NCI-H2171 treated with DMSO at 0.1 percent for 48 hours (cell line): ENCODE results near the gene GSTM1.
"Not testable (repeated sequence)": the region's sequence is repeated elsewhere in the genome, so short reads cannot be mapped to it uniquely, and the experiment has no call there.

Experiments used
- DNase-seq: peaks from one replicate; lab custom pipeline; 2025; lab: John Stamatoyannopoulos, UW

GSTM1 gene

DNA sequence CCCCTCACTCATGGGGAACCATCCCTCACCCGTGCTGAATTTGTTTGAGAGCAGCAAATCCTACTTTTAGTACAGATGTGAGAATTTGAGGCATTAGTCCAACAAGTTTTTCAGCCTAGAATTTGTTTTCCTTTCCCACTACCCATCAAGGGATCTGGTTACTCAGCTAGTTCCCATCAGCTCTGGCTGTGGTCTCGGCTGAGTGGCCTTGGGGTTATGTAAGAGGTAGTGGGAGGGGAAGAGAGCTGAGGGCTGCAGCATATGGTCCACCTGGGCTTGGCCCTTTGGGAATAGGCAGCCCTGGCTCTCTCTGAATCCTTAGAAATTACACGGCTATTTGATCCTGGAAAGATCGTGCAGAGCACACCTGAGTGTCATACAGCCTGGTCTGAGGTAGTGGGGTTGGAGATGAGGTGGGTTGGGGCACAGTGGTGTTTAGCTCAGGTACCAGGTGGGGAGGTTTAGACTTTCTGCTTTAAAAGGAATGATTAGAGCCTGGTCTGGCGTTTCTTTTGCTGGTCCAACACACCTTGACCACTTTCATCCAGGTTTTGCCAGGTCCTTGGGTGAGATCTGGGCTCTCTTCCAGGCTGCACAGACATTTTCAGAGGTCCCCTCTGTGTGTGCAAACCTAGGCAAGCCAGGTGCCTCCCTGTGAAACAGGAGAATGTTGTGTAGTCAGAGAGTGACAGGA lies 27.5 kb upstream of the GSTM1 start:
- DNase-seq, result peak; percentile 98

DNA sequence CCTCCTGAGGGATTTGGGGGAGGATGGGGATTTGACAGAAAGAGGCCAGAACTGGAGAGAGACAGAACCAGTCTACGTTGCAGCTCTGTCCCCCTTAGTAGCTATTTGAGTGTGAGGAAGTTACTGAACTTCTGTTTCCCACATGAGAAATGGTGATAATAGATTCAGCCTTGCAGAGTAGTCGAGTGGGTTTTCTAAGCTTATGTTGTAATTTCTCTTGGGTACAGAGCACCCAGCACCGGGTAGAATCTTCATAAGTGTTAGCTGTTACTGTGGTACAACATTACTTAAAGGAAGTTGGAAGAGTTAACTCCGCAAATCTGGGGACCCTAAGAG lies 27.0 kb upstream of the GSTM1 start:
- DNase-seq, result not testable (repeated sequence)

DNA sequence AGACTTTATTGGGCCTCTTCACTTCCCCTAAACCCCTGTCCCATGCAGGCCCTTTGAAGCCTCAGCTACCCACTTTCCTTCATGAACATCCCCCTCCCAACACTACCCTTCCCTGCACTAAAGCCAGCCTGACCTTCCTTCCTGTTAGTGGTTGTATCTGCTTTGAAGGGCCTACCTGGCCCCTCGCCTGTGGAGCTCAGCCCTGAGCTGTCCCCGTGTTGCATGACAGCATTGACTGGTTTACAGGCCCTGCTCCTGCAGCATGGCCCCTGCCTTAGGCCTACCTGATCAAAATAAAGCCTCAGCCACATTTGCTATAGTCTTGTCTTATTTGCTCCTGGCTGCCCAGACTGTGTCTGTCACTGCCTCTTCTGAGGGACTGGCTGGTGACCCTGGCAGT lies 26.2 kb upstream of the GSTM1 start:
- DNase-seq, result no peak

DNA sequence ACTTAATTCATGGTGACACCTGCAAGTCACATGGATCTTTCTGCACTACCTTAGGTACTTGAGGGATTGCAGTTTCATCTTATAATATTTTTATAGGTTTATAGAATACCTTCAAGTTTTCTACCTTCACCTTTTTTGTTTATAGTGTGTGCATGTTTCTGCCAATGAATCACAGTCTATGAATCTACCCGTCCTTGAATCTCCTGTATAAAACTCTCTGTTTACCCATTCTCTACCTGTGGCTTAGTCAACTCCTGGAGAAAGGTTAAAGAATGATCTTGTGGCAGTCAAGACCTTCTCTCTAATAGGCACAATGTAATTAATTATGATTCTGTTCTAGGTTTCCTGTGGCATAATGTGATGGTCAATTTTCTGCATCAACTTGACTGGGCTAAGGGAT lies 22.9 kb upstream of the GSTM1 start:
- no peak for DNase-seq

DNA sequence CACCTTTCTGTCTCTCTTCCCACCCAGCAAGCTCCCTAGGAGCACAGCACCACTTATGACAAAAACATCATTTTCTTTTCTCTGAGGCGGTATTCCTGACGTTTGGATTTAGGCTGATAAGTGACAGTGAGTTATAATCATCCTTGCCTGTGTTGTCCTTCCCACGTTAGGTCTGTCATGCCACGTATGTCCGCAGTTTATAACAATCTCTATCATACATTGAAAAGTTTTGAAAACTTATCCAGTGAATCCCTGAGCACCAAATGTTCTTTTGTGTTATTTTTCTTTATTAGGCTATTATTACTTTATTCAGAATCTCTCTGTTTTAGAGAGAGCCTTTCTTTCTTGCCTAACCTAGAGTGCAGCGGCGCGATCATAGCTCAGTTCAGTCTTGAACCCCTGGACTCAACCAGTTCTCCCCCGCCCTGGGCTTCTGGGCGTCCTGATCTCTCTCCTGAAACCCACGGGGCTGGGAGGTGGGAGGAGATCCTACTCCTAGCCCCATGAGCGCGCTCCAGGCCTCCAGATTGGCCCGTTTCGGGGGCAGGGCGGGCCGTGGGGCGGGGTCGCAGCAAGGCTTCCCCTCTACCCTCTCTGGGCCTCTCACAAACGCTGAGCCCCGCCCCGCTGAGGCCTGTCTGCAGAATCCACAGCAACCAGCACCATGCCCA lies 20.0 kb upstream of the GSTM1 start, which contains the start of gene GSTM2:
Gene GSTM2, plus strand, starts transcription at position 606 of the 671 bp plus-strand sequence. Its CDS starts 59 bp downstream, at position 665.
- peak; percentile 81 for DNase-seq

DNA sequence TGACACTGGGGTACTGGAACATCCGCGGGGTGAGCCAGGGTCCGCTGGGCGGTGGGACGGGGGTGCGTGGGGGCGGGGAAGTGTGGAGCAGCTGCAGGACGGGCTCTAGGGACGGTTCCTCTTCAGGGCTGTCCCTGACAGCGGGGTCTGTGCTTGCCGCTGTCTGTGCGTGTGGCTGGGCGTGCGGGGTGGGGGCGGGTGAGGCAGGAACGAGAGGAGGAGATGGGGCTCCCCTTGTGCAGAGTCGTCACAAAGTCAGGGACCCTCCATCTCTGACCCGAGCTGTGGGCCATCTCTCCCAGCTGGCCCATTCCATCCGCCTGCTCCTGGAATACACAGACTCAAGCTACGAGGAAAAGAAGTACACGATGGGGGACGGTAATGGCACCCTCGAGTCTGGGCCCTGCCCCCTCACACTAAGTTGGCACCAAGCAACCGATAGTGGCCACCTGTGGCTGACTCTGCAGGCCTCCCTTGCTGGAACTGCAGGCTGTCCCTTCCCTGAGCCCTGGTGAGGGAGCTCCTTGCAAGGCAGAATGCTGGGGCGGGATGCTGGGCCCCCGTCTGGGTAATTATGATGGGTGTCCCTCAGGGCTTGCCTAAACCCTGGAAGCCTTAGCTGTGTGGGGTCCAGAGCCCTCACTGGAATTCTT lies 19.4 kb upstream of the GSTM1 start:
- no peak for DNase-seq

DNA sequence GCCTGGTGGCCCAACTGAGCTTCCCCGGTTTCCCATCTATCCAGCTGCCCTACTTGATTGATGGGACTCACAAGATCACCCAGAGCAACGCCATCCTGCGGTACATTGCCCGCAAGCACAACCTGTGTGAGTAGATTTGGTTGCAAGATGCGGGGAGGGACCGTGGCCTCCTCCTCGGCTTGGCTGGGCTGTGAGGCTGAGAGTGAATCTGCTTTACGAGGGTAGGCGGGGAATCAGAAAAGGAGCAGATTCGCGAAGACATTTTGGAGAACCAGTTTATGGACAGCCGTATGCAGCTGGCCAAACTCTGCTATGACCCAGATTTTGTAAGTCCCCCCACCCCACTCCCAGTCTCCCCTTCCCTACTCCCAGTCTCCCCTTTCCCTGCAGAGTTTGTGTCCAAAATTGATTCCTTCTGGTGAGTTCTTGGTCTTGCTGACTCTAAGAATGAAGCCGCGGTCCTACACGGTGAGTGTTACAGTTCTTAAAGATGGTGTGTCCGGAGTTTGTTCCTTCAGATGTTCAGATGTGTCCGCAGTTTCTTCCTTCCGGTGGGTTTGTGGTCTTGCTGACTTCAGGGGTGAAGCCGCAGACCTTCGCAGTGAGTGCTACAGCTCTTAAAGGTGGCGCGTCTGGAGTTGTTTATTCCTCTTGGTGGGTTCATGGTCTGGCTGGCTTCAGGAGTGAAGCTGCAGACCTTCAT lies 18.2 kb upstream of the GSTM1 start:
- no peak for DNase-seq

DNA sequence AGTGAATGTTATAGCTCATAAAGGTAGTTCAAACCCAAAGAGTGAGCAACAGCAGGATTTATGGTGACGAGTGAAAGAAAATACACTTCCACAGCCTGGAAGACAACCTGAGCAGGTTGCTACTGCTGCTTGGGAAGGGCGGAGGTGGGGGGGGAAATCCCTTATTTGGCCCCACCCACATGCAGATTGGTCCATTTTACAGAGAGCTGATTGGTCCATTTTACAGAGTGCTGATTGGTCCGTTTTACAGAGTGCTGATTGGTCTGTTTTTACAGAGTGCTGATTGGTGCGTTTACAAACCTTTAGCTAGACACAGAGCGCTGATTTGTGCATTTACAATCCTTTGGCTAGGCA lies 17.7 kb upstream of the GSTM1 start:
- not testable (repeated sequence) for DNase-seq

DNA sequence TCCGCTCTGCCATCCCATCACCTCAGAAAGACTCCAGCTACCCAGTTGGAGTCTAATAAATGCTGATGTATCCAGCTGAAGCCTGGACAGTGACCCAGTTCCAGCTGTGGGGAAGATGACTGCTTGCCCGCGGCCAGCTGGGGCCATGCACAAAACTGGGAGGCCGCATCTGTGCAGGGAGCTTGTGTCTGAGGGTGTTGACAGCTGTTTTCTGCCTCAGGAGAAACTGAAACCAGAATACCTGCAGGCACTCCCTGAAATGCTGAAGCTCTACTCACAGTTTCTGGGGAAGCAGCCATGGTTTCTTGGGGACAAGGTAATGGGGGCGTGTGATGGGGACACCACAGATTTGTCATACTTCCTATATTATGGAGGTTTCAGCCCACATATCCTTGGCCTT lies 16.6 kb upstream of the GSTM1 start:
- DNase-seq, result peak; percentile 18

DNA sequence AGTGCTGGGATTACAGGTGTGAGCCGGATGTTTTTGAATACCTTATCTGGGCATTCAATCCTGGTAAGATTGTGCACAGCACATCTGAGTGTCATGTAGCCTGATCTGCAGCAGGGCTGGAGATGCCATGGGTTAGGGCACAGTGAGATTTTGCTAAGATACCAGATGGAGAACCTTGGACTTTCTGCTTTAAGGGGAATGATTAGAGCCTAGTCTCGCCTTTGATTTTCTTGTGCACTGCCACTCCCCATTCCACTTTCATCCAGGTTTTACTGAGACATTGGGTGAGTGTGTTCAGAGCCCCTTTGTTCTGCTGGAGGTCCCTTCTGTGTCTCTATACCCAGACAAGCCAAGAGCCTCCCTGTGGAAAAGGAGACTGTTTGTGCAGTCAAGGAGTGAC lies 13.8 kb upstream of the GSTM1 start:
- DNase-seq, result not testable (repeated sequence)

DNA sequence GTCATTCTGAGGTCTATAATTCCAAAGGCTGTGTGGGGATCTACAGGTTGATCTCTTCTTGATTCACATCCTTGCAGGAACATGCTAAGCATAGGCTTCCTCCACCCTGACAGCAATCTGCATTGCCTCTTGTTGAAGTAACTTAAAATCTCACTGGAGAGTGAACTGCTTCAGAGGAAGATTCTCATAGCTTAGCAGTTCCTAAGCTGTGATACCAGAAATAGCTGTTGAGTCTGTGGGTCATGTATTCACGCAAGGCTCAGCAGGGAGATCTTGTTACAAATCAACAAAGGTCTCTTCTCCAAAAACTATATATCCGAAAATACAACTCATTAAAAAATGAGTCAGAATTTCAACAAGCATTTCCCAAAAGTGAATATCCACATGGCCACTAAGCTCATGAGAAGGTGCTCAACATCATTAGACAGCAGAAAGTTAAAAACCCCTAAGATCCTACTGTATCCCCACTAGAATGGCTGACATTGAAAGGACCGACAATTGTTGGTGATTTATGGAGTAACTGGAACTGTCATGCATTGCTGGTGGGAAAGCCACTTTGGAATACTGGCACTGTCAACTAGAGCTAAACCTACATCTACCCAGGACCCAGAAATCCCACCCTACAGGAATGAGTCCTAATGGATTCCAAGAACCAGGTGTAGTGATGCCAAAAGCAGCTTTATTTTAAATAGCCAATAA lies 10.8 kb upstream of the GSTM1 start:
- not testable (repeated sequence) for DNase-seq

DNA sequence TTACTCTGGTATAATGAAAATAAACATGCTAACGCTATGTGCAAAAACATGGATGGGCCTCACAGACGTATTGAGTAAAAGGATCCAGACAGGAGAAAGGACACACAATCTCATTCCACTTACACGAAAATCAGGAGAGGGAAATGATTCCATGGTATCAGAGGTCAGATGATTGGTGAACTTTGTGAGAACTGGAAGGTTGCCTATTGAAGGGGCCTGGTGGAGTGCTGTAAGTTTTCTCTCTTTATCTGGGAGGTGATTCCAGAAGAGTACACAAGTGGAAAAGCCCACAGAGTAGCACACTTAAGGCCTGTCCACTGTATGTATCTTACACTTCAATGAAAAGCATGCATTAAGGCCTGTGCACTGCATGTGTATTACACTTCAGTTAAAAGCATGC lies 10.2 kb upstream of the GSTM1 start:
- no peak for DNase-seq

DNA sequence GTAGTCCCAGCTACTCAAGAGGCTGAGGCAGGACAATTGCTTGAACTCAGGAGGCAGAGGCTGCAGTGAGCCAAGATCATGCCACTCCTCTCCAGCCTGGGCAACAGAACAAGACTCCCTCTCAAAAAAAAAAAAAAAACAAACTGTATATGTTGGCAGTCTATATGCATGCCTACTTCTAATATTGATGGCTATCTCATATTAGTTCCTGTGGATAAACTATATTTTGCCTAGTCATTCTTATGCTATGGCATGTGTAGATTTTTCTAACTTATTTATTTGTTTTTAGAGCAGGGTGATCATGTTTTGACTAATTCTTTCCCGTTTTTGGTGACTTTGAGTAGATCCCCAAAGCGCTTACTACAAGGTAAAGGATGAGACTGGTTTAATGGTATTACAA lies 9.0 kb upstream of the GSTM1 start:
- not testable (repeated sequence) for DNase-seq

DNA sequence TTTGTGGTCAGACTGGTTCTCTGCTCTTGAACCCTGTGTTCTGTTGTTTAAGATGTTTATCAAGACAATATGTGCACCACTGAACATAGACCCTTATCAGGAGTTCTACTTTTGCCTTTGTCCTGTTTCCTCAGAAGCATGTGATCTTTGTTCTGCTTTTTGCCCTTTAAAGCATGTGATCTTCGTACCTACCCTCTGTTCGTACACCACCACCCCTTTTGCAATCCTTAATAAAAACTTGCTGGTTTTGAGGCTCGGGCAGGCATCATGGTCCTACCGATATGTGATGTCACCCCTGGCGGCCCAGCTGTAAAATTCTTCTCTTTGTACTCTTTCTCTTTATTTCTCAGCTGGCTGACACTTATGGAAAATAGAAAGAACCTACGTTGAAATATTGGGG lies 2.8 kb upstream of the GSTM1 start:
- not testable (repeated sequence) for DNase-seq

DNA sequence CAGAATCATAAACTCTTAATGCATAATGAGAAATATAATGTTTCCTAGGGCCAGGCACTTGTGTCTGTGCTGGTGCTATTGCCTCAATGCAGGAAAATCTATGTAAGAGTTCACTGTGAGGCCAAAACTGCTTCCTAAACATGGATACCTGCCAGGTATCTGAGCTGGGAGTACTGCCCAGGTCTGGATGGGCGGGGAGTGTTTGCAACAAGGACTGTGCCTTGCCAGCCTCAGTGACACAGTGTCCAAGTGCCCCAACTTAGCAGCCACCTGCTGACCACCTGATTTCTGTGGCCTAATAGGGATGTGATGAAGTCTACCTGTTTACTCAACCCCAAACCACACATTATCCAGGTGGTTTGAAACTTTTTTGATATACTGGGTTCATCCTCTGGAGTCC lies 2.2 kb upstream of the GSTM1 start:
- DNase-seq, result not testable (repeated sequence)

DNA sequence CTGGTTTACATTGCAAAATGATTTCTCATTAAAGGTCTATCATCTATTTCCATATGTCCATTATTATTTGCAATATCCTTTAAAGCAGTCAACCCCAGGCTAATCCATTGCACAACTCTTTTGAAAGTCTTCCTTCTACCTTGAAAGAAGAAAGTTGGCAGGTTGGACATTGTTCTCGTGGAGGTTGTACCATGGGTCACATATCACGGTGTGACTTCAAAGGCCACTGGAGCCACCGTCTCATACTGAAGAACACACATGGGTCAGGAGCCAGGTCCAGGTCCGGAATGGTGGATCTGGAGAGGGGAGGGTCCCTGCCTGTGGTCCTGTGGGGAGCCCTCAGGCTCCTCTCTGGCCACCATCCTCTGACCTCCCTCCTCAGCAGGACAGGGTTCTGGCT lies 1.7 kb upstream of the GSTM1 start:
- DNase-seq, result not testable (repeated sequence)

DNA sequence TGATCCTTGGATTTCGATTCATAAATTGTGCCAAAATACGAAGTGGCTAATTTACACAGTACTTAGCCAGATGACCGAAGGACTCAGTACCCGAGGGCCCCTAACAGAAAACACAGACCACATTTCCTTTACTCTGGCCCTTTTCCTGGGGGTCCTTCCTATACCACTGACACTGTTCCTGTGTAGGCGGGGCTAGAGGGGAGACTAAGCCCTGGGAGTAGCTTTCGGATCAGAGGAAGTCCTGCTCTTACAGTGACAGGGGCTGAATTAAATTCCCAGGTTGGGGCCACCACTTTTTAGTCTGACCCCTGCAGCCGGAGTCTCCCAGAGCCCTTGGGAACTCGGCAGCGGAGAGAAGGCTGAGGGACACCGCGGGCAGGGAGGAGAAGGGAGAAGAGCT lies 508 bp upstream of the GSTM1 start:
- not testable (repeated sequence) for DNase-seq

DNA sequence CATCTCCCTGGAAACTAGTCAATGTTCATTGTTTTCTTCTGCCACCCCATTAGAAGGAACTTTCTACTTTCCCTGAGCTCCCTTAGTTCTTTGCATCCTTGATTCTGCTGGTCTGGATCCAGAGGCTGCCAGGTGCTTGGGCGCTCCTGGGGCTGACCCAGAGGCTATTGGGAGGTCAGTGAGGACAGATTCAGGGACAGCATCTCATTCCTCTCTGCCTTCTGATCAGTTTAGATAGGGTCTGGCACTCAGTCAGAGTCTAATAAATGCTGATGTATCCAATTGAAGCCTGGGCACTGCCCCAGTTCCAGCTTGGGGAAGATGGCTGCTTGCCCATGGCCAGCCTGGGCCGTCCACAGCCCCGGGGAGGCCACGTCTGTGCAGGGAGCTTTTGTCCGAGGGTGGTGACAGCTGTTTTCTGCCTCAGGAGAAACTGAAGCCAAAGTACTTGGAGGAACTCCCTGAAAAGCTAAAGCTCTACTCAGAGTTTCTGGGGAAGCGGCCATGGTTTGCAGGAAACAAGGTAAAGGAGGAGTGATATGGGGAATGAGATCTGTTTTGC lies 2.3 kb downstream of the GSTM1 start:
- DNase-seq, result no peak

DNA sequence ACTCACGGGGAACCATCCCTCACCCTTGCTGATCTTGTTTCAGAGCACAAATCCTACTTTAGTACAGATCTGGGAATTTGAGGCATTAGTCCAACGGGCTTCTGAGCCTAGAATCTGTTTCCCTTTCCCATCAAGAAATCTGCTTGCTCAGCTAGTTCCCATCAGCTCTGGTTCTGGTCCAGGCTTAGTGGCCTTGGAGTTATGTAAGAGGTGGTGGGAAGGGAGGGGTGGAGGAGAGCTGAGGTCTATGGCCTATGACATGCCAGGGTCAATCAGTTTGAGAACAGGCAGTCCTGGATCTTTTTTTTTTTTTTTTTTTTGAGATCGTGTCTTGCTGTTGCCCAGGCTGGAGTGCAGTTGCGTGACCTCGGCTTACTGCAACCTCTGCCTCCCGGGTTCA lies 4.1 kb downstream of the GSTM1 start:
- DNase-seq, result no peak

DNA sequence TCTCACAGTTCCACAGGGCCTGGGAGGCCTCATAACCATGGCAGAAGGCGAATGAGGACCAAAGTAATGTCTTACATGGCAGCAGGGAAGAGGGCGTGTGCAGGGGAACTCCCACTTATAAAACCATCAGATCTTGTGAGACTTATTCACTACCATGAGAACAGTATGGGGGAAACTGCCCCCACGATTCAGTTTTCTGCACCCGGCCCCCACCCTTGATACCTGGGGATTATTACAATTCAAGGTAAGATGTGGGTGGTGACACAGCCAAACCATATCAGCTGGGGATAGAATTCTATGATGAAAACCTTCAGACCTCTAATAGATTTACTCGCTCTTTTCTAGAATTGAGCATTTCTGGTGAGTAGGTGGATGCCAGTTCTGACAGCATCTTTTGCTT lies 6.8 kb downstream of the GSTM1 start:
- DNase-seq, result not testable (repeated sequence)

DNA sequence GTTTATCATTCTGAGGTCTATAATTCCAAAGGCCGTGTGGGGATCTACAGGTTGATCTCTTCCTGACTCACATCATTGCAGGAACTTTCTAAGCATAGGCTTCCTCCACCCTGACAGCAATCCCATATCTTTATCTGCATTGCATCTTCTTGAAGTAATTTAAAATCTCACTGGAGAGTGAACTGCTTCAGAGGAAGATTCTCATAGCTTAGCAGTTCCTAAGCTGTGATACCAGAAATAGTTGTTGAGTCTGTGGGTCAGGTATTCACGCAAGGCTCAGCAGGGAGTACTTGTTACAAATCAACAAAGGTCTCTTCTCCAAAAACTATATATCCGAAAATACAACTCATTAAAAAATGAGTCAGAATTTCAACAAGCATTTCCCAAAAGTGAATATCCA lies 7.5 kb downstream of the GSTM1 start:
- not testable (repeated sequence) for DNase-seq

DNA sequence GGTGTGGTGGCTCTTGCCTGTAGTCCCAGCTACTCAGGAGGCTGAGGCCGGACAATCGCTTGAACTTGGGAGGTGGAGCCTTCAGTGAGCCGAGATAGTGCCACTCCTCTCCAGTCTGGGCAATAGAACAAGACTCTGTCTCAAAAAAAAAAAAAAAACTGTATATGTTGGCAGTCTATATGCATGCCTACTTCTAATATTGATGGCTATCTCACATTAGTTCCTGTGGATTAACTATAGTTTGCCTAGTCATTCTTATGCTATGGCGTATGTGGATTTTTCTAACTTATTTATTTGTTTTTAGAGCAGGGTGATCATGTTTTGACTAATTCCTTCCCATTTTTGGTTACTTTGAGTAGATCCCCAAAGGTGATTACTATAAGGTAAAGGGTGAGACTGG lies 9.4 kb downstream of the GSTM1 start:
- no peak for DNase-seq
